ENCODE data around the gene EPB41L4B. TPM values are rescaled to one million over a fixed set of nuclear protein-coding genes. Genes with fewer than 3 reads are reported as not detected.

The EPB41L4B gene
- total RNA-seq, 1 experiment from 2014 or later = 12.9 TPM

DNA sequence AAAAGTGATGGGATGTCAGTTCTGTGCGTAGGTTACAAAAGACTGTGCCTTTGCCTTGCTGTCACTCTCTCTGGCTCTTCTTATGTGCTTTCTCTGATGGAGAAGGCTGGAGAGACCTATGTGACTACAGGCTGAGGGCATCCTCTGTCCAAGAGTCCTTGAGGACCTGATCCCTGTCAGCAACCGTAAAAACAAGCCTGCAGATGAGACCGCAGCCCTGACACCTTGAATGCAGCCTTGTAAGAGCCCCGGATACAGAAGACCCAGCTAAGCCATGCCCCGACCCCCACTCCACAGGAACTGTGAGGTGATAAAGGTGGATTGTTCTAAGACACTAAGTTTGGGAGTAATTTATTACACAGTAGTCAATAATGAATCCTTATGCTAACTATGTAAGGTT lies 121.2 kb downstream of the EPB41L4B start:
- DNase-seq (ENCODE audit: low read depth) = no peak

DNA sequence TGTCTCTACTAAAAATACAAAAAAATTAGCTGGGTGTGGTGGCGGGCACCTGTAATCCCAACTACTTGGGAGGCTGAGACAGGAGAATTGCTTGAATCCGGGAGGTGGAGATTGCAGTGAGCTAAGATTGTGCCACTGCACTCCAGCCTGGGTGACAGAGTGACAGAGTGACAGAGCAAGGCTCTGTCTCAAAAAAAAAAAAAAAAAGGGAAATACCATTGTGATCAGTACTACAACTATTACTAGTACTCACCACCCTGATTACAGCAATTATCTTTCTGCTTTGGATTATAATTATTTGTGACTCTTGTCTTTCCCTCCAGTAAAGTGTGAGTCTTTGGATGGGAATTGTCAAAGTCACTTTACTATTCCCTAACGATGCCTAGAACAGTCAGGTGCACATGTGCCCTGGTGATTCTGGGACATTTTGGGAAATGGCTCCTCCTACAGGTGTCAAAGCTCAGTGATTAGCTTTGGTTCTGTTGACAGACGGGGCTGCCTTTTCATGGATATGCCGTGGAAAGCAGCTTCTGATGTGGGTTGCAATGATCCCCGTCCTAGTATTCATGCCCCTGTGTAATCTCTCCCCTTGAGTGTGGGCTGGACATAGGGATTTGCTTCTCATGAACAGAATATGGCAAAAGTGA lies 122.0 kb downstream of the EPB41L4B start:
- DNase-seq (ENCODE audit: low read depth) = no peak

DNA sequence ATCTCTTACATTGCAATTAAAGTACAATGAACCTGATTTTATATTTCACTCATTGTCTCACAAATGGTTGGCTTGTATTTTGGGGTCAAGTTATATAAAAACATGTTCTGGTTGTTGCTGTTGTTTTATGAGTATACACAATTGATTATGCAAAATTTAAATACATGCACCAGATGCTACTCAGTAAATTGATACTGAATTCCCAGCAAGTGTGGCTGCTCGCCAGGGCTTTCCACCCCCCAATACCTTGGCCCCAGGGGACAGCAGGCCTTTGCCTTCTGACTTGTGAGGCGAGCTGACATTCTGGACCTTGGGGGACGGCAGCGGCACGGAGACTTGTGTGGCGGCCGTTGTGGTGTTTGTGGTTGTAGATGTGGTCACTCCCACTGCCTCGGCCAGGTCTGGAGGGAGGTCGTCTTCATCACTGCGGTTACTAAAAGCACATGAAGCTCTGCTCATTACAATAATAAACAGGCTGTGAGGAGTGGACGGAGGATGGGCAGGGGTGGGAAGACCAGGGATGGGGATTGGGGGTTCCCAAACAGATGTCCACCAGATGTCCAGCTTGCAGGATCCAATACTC lies 126.8 kb downstream of the EPB41L4B start:
- DNase-seq (ENCODE audit: low read depth) = peak; percentile 14

DNA sequence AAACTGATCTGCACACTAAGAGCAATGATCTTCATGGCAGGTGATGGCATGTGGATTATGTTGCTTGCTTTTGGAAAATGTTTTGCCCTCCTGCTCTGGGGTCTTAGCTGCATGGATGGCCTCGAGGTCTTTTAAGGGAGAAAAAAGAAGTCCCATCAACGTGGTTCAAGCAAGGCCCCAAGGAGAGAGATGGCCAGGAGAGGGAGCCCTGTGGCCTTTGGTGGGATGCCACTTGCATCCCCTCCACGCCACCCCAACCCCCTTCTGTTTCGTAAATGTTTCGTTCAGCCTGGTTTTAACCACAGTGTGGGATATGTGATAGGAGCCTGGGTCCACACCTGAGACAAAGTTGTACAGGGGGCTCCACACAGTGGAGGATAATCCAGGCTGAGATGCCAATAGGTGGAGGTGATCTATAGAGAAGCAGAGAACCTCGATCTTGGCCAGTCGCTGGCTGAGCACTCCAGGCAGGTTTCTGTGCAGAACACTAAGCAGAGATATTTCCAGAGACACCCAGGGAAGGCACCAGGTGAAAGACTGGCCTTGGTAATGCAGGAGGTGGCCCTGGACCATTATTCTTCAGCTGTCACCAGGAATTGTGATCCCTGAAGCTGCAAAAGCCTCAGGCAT lies 128.0 kb downstream of the EPB41L4B start:
- DNase-seq (ENCODE audit: low read depth) = peak; percentile 64

DNA sequence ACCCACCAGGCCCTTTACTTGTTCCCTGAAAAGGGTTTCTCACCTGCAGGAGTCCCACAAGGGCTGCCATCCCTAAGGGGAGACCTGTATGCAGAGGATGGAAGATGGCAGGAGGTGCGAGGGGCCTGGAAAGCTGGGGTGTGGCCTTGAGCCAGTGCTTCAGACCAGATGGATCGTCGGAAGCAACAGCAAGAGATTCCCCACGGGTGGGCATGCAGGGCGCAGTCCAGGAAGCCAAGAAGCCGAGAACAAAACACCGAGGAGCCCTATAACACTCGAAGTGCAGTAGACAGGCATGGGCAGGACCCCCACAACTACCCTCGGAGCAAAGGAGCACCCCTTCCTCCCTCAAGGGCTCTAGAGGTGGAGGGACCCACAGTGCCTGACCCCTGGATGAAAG lies 129.1 kb downstream of the EPB41L4B start:
- DNase-seq (ENCODE audit: low read depth) = no peak

DNA sequence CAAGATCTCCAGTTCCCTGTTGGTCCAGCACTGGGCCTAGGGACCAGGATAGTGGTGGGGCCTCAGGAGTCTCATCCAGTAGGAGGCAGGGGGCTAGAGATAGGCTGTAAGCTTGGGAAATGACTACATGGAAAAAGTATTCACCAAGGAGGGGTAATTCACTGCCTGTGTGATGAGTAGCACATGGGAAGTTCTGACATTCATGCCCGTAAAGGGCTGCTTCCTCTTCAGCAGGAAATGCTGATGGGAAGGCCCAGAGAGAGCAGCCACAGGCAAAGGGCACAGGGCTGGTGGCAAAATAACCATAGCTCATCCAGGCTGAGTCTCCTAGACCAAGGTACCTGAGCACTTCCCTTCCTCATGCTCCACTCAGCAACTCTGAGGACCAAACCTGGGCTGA lies 130.7 kb downstream of the EPB41L4B start:
- peak; percentile 41 for DNase-seq (ENCODE audit: low read depth)

DNA sequence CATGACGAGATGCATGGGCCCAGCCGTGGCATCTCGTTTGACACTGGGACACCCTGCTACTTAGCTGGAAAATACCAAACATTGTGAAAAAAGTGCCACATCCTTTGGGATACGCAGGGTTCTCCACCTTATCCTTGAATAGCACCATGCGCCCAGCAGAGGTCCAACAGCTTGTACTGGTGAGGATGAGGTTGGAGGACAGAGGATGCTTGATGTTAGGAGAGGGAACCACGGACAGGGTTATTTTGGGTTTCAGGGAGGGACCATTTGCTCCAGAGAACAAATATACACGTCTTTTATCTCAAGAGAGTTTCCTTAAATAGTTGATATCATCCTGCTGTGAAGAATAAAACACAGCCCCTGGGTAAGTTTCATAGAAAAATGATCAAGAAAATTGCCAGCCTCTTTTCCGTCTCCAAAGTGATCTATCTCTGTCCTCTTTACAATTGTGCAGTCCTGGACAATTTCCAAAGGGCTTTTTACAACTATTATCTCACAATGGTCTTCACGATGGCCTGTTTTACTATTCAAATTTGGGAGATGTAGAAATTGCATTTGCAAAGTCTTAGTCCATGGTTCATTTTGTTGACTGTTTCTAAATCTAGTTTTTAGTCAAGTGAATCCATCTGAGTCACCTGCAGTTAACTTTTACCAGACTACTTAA lies 133.9 kb downstream of the EPB41L4B start:
- no peak for DNase-seq (ENCODE audit: low read depth)

DNA sequence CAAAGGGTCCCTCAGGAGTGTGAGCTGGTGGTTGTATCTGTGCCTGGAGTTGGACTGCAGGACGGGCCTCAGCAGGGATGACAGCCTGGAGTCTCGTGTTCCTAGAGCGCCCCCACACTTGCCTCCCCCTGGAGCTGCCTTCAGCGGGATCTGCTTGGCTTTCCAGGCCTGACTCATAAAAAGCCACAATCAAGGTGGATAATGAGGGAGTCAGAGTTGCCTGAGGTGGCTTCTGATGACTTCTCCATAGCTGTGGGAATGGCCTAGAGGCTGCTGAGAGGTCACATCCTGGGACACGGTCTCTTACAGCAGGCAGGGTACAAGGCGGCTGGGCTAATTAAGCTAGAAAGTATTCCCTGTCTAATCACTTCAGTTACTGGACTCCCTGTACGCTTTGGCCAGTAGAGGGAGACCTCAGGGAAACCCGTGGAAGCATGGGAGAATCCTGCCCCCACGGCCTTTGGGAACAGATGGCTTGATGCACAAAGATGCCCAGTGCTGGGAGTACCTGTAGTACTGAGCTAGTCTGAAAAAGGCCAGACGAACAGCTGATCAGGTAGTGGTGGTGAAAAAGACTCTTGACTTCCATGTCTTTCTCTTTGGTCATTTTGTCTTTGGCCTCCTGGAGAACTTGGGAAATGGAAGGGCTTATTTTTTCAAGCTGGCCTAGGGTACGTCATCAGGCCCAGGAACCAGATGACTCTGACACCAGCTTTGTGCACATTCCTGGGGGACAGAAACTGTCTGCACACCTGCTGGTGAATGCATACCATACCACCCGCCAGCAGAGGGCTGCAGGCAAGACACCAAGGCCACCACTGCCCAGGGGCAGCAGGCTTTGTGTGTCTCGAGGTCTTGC lies 137.7 kb downstream of the EPB41L4B start:
- peak; percentile 84 for DNase-seq (ENCODE audit: low read depth)

DNA sequence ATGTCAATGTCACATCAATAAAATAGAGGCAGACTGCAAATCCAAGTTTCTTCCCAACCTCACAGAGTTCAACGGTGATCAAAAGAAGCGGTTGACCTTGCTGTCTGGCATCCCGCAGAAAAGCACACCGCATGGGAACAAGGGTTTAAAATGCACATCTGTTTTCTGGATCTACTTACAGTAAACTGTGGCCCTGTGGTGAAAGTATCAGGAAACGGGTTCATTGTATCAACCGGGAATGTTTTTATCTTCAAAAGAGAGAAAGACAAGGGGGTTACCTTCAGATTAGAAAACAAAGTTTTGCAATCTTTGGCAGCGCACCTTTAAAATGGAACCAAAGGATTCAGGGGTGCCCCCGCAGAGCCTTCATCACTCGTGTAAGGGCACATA lies 138.3 kb downstream of the EPB41L4B start:
- no peak for DNase-seq (ENCODE audit: low read depth)

DNA sequence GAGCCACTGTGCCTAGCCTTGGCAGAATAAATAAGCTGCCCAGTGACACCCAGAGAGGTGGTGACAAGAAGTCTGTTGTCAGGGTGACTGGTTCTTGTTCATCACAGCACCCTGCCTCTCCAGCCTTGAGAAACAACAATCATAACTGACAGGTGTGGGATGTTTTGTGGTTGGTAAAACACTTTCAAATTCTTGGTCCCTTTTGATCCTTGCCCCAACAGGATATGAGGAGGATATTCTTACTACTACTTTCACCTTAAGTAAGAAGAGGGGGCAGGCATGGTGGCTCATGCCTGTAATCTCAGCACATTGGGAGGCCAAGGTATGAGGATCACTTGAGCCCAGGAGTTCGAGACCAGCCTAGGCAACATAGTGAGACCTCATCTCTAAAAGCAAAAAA lies 139.6 kb downstream of the EPB41L4B start:
- no peak for DNase-seq (ENCODE audit: low read depth)

DNA sequence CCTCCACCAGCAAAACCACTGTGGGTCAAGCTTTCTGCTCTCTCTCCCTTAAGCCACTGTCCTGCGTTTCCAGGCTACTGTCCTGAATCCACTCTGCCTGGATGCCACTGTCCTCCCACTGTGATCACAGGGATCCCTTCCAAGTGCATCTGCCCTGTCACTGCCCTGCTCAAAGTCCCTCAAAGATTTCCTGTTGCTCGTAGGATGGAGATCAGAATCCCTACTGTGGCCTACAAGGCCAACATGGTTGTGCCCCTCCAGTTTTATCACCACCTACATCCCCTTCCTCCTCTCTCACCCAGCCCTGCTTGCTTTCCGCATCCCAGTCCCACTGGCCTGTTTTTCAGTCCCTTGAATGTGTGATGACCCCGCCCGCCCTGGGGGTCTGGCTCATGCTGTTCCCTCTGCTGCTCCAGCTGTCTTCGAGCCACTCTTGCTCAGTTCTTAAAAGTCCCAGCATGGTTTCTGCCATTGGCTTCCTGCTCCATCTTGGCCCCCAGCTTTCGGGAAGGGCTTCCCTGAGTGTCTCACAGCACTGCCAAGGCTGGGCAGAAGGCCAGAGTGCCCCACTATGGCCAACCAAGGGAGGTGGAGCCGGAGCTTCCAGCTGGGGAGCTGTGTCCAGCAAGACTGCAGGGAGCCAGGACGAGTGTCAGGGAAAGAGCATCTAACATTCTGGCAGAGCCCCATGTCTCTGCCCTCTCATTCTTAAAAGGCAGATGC lies 140.9 kb downstream of the EPB41L4B start:
- no peak for DNase-seq (ENCODE audit: low read depth)

DNA sequence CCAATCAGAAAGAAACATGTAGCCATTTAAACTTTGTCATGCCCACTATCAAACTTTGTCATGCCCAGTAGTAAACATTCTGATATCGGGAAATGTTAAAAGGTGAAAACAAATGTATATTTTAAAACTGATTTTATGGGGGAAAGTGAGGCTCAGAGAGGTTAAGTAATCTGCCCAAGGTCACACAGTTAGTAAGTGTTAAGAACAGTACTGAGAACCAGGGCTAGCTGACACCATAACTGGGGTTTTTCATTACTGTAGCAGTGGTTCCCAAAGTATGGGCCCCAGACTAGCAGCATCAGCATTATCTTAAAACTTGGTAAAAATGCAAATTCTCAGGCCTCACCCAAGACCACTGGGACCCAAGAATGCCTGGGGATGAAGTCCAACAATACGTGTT lies 143.9 kb downstream of the EPB41L4B start:
- no peak for DNase-seq (ENCODE audit: low read depth)

DNA sequence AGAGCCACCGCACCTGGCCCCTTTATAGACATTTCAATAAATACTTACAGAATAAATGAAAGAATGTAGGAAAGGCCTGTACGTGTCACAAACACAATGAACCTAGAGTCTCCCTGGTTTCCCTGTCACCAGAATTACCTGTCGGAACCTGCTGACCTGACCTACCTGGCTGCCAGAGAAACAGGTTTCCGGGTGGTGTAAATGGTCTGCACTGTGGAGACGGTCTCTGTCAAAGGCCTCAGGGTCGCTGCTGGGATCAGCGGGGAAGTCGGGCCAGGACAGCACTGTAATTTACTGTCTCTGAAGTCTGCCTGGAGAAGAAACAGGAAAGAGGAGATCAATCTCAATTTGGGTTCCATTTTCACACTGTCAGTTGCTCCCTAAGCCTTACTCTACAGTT lies 144.5 kb downstream of the EPB41L4B start:
- no peak for DNase-seq (ENCODE audit: low read depth)

DNA sequence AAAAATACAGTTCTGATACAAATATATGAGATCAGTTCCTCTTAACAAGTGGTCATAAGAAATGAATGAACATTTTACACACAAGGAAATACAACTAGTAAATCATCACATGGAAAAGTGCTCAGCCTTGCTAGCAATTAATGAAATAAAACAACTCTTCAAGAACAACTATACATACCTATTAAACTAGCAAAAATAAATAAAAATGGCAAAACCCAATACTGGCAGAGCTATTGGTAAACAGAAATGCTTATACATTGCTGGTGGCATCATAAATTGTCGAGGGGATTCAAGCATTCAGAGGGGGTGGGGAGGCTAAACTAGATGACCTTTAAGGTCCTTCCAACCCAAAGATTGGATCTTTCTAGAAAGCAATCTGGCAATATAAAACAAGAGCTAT lies 147.9 kb downstream of the EPB41L4B start:
- no peak for DNase-seq (ENCODE audit: low read depth)

DNA sequence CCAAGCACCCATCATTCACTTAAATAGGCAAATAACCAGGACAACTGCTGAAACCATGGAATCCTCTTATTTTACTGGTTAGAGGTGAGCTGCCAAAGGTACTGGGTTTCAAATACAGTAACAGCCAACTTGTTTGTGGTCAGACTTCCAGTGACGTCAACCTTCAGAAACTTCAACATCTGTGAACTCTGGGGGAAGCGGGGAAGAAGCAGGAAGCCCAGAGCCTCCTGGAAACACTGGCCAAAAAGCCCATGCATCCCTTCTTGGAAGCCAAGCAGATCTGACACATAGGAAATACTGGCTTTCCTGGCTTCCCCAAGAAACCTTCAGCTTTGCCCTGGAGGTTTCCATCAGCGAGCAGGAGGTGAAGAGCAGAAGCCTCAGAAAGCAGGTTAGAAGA lies 148.9 kb downstream of the EPB41L4B start:
- DNase-seq (ENCODE audit: low read depth) = peak; percentile 88

DNA sequence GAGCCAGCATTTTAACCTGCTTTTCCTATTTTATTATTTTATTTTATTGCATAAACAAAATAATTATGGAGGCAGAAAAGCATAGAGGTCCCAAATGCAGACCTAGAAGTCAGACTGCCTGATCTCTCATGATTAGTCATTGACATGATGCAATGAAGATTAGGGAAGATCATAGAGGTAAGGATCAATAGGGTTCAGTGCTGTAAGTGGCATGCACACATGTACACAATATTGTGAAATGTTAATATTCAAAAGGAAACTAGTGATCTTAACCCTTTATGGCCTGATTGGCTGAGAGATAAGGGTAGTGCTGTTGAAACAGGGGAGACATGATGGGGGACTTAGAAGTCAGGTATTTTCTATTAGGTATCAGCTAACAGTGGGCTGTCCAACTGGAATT lies 152.7 kb downstream of the EPB41L4B start:
- no peak for DNase-seq (ENCODE audit: low read depth)

DNA sequence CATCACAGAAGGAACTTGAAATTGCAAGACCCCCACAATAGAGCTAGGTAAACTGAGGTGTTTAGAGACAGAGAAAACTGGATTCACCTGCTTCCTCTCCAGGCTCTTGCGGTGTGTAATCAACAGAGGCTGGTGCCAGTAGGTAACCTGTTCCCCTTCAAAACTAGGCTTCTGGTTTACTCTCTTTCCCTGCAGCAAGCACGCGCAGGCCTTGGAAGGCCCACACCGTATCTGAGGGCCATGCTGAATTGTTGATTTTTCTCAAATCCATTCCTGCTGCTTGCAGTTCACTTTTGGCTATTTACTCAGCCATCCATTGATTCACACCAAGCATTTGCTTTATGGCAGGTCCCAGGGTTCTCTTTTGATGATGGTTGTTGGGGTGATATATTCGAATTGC lies 153.1 kb downstream of the EPB41L4B start:
- no peak for DNase-seq (ENCODE audit: low read depth)

DNA sequence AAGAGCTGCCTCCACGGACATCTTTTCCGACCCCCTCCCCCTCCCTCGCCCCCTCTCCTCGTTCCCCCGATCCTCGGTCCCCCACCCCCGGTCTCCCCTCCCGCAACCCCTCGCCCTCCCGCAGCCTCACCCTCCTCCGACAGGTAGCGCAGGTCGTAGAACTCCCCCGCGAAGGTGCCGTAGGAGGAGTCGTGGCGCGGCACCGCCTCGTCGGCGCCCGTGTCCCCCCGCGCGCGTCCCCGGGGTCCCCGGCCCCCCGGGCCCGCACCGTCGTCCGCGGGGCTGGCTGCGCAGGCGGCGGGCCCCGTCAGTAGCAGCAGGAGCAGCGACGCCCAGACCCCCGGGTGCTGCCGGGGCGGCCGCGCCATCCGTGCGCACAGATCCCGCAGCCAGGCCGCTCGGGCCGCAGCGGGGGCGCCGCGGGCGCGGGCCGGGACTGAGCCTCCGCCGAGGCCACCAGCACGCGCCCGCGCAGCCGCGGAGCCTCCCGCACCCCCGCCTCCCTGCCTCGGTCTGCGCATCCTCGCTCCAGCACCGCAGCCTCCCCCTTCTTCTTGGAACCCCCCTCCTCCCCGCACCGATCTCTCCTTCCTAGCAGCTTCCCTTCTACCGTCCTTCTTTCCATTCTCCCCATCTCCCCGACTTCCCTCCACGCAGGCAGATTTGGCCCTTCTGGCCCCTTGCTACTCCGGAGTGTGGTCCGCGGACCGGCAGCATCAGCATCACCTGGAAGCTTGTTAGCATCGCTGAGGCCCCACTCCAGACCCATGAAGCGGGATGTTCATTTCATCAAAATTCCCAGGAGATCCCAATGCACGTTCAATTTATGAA lies 153.9 kb downstream of the EPB41L4B start, which contains the start of gene FRRS1L:
Gene FRRS1L, minus strand, starts transcription at position 479 of the 831 bp plus-strand sequence. Its CDS starts 111 bp downstream, at position 368.
- no peak for DNase-seq (ENCODE audit: low read depth)

DNA sequence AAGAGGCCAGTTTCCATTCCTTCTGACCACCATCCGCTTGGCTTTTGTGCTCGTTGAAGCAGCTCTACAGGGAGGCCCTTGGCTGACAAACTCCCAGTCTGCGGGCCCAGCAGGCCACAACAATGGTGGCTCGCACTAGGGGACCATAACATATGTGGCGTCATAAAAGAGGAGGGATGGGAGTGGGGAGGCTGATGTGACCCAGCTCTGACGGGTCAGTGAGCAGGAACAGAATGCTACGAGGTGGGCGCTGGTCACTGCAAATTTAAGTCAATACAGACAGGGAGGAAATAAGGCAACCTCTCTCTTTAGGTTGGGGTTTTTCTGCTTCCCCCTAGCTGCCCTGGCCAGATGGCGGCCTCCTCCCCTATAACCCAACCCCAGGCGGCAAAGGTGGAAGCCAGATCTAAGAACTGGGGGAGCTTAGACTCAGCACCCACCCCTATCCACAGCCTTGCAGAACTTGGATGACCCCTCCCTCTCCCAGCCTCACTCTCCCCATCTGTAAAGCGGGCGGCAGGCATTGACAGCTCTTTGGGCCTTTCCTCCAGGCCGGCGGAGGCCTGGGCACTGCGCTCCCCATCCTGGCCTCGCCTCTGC lies 154.6 kb downstream of the EPB41L4B start:
- no peak for DNase-seq (ENCODE audit: low read depth)

DNA sequence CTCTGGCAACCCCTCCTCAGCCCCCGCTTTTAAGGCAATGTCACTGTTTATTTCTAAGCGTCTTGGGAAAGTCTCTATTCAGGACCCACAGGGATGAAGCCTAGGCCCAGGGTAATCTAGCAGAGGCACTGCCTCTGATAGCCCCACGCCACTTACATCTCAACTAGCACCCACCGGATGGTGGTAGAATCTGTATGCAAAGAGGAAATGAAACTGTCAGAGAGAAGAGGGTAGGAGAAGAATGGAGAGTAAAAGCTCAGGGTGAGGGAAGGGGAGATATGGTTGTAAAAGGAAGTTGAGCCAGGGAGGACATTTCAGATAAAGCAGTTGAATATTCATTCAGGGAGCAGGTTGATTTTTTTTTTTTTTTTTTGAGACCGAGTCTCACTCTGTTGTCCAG lies 156.8 kb downstream of the EPB41L4B start:
- no peak for DNase-seq (ENCODE audit: low read depth)

Measured in Daoy (cell line).